Tibial nerve (tissue), 4 donors: Measurements from ENCODE around the gene SOX5. TPM values are rescaled to one million over a fixed set of nuclear protein-coding genes. Genes with fewer than 3 reads are reported as not detected.

Experiments
- DNase-seq, 2 donors: peaks; one replicate each; pipeline ENCODE4 v3.0.0-alpha.2; 2019; ENCODE audit warnings: low spot score in 2 of 2
- H3K27ac ChIP-seq, 4 donors: fragments of 200-600 bp; sonication (generic) in 3 of 4; one replicate each; pipeline ENCODE4 v1.5.1; 2017 to 2019; ENCODE audit warnings: mild to moderate bottlenecking in 1 of 4
- H3K27me3 ChIP-seq, 2 donors: fragments of 200-600 bp; sonication (generic) in 1 of 2; one replicate each; pipeline versions ENCODE4 v1.5.1 to v1.6.0; 2017 to 2019
- H3K36me3 ChIP-seq, 3 donors: fragments of 200-600 bp; sonication (generic); one replicate each; pipeline ENCODE4 v1.5.1; 2018 to 2019
- H3K4me1 ChIP-seq, 4 donors: fragments of 200-600 bp; sonication (generic) in 3 of 4; one replicate each; pipeline ENCODE4 v1.5.1; 2017 to 2019
- H3K4me3 ChIP-seq, 4 donors: fragments of 200-600 bp; sonication (generic) in 3 of 4; one replicate each; pipeline ENCODE4 v1.5.1; 2017 to 2019; ENCODE audit warnings: mild to moderate bottlenecking in 1 of 4, moderate library complexity in 1 of 4
- H3K9me3 ChIP-seq, 4 donors: fragments of 200-600 bp; sonication (generic) in 3 of 4; one replicate each; pipeline ENCODE4 v1.5.1; 2017 to 2019
- EP300 ChIP-seq, 2 donors: sonication (generic); formaldehyde crosslinking; IDR thresholded peaks; one replicate each; pipeline ENCODE4 v1.6.1; 2017; ENCODE audit warnings: antibody characterized with exemption in 2 of 2, mild to moderate bottlenecking in 1 of 2
- POLR2A ChIP-seq, 2 donors: fragments of 450-650 bp; IDR thresholded peaks; one replicate each; pipeline ENCODE4 v1.6.1; 2017; ENCODE audit warnings: antibody characterized with exemption in 2 of 2, mild to moderate bottlenecking in 2 of 2, moderate library complexity in 2 of 2
- WGBS, 2 donors: methylation state at CpG; one replicate each; pipeline ENCODE4 v1.1.5; 2018; 5-methylcytosine and 5-hydroxymethylcytosine counted together
- total RNA-seq, 4 donors: library from RNA; depleted of rRNA; stranded (reverse); fragments of >200 nt; gene quantifications; one replicate each; pipeline ENCODE4 v1.1.0, GENCODE V29; 2016
- TF ChIP-seq, protein P1 (sequence below), 5 experiments: fragments of 200-600 bp in 3 of 5; fragments of 450-650 bp in 2 of 5; sonication (generic) in 3 of 5; IDR thresholded peaks; one replicate each; pipeline ENCODE4 v1.5.1; 2016 to 2019; ENCODE audit warnings: antibody characterized with exemption in 5 of 5, mild to moderate bottlenecking in 3 of 5, moderate library complexity in 2 of 5

The SOX5 gene
- total RNA-seq, 4 donors from 2014 or later: 24.0 to 53.8 (median 38.6) TPM

DNA sequence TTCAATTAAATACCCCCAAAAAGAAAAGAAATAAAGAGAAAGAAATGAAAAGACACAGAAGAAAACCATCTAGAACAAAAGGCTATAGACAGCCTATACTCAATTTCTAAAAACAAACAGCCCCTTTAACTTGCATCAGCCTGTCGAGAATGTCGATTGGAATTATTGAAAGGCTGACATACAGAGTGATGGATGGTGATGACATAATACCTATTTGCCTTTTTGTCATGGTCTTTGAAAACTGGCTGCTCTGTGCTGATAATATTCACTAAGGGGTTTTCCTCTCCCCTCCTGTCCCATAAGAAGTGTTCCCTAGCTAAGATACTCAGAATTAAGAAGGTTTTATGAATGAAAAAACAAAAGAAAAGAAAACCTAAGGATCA, 393.7 kb downstream of the SOX5 start:
- Histone ChIP-seq H3K4me1 (peaks cover 0 to 8% (median 2%) of the 10 kb centered on the region in 4 donors), H3K4me3 (peak overlapping the region in 1 of 4 donors; percentile 20), H3K36me3 (peaks cover 0 to 10% (median 0%) of the 10 kb centered on the region in 3 donors), H3K27ac (peak overlapping the region in 1 of 4 donors; percentile 11), H3K27me3 (no peaks in the 10 kb centered on the region), H3K9me3 (no peaks in the 10 kb centered on the region)
- no peak for DNase-seq
- WGBS, 2 donors: 37 to 44% methylated on average over 2 of the region's 2 CpGs
- TF ChIP-seq EP300 (IDR thresholded peaks at IDR 0.05) (no peak), POLR2A (IDR thresholded peaks at IDR 0.05) (no peak)
- TF ChIP-seq, protein P1, sequence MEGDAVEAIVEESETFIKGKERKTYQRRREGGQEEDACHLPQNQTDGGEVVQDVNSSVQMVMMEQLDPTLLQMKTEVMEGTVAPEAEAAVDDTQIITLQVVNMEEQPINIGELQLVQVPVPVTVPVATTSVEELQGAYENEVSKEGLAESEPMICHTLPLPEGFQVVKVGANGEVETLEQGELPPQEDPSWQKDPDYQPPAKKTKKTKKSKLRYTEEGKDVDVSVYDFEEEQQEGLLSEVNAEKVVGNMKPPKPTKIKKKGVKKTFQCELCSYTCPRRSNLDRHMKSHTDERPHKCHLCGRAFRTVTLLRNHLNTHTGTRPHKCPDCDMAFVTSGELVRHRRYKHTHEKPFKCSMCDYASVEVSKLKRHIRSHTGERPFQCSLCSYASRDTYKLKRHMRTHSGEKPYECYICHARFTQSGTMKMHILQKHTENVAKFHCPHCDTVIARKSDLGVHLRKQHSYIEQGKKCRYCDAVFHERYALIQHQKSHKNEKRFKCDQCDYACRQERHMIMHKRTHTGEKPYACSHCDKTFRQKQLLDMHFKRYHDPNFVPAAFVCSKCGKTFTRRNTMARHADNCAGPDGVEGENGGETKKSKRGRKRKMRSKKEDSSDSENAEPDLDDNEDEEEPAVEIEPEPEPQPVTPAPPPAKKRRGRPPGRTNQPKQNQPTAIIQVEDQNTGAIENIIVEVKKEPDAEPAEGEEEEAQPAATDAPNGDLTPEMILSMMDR (IDR thresholded peaks at IDR 0.05): no peak

DNA sequence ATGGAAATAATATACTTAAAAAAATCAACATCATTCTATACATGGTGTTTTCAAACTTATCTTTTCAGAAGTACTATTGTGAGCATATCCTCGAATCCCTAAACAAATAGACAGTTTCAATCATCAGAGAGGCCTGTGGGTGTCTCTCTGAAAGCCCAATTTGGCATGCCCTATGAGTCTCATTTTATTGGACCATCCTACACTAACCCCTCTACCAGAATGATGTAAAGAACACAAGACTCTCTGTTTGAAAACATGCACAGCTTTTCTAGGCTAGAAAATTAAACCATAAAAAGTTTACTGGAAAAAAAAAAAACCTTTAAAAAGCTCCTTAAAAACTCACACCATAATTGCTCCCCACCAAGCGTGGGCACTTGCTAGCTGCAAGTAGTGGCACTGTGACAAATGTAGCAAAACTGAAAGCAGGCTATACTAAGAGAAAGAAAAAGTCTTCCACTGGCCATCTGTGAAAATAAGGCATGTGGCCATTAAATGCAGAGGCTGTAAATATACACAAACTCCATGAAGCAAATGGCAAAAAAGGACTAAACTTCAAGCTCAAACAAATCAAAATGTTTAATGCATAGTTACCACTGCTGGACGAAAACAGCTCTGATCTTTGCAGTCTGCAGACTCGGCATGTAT, 394.2 kb downstream of the SOX5 start:
- 48 to 52% methylated on average over 4 of the region's 4 CpGs for WGBS, 2 donors
- H3K4me1 ChIP-seq: peaks cover 0 to 8% (median 2%) of the 10 kb centered on the region in 4 donors
- H3K27ac ChIP-seq: peak overlapping the region in 1 of 4 donors; percentile 11
- H3K9me3 ChIP-seq: no peaks in the 10 kb centered on the region
- peaks cover 0 to 10% (median 0%) of the 10 kb centered on the region in 3 donors for H3K36me3 ChIP-seq
- H3K4me3 ChIP-seq: peak overlapping the region in 1 of 4 donors; percentile 20
- no peaks in the 10 kb centered on the region for H3K27me3 ChIP-seq
- no peak for DNase-seq
- no peak for TF ChIP-seq POLR2A (IDR thresholded peaks at IDR 0.05)
- TF ChIP-seq, protein P1 (IDR thresholded peaks at IDR 0.05): no peak
- TF ChIP-seq EP300 (IDR thresholded peaks at IDR 0.05): no peak

DNA sequence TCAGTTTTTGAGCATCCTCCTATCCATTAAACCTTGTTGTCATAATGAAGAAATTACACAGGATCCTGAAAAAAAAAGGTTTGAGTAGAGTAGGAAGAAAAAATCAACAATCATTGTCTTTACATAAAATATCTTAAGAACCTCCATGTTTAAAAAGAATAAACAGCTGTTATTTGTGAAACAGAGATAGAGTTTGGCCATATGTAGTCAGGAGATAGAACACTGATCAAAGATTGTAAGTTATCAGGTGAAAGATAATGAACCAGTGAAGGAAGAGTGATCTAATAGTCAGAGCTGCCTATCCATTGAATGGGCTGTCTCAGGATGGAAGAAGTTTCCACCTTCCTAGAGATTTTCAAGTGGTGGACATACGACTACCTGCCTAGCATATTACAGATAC, 397.1 kb downstream of the SOX5 start:
- Histone ChIP-seq H3K9me3 (no peaks in the 10 kb centered on the region), H3K4me1 (peaks cover 0 to 8% (median 2%) of the 10 kb centered on the region in 4 donors), H3K27ac (no peak overlapping the region), H3K27me3 (no peaks in the 10 kb centered on the region), H3K36me3 (no peaks in the 10 kb centered on the region), H3K4me3 (no peak overlapping the region)
- TF ChIP-seq, protein P1 (IDR thresholded peaks at IDR 0.05): no peak
- TF ChIP-seq POLR2A (IDR thresholded peaks at IDR 0.05) (no peak), EP300 (IDR thresholded peaks at IDR 0.05) (no peak)
- WGBS, 2 donors: 91 to 98% methylated on average over 1 of the region's 1 CpG
- no peak for DNase-seq

DNA sequence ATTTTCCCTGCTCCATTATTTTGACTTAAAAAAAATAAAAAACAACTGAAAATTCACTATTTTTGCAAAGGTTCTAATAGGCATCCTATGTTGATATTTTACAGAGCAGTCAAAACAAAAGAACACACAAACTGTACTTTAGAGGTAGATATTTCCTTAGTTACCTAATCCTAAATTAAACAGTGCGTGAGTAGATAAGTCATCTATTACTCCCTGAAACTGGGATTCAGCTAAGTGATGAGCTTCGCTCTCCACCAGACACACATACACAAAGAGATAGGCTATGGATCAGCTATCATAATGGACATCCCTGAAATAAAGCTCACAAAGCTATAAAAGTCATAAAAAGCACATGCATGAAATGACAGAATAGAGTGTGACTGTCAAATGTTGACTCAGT, 398.7 kb downstream of the SOX5 start:
- TF ChIP-seq POLR2A (IDR thresholded peaks at IDR 0.05) (no peak), EP300 (IDR thresholded peaks at IDR 0.05) (no peak)
- TF ChIP-seq, protein P1 (IDR thresholded peaks at IDR 0.05): no peak
- Histone ChIP-seq H3K4me3 (no peak overlapping the region), H3K4me1 (no peaks in the 10 kb centered on the region), H3K27ac (no peak overlapping the region), H3K27me3 (no peaks in the 10 kb centered on the region), H3K9me3 (no peaks in the 10 kb centered on the region), H3K36me3 (peaks cover 0 to 4% (median 0%) of the 10 kb centered on the region in 3 donors)
- WGBS, 2 donors: 95 to 100% methylated on average over 2 of the region's 2 CpGs
- DNase-seq: no peak

DNA sequence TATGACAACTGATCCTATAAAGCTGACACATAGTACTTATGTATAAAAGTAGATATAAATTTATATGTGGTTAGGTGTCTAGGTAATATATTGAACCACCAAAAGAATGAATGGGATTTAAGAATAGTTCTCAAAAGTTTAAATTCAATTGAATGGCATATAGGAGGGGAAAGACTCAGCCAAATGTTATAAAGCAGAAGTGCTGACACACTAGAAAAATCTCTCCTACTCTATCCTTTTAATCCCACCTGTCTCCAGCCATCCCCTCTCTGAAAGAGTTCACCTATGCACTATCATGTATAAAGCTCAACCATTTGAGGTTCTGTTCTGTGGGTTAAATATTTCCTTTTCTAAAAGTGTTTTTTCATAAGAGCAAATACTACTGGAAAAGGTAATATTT, 400.7 kb downstream of the SOX5 start:
- TF ChIP-seq, protein P1 (IDR thresholded peaks at IDR 0.05): no peak
- TF ChIP-seq POLR2A (IDR thresholded peaks at IDR 0.05): no peak
- TF ChIP-seq EP300 (IDR thresholded peaks at IDR 0.05): no peak
- Histone ChIP-seq H3K36me3 (peaks cover 0 to 16% (median 0%) of the 10 kb centered on the region in 3 donors), H3K9me3 (no peaks in the 10 kb centered on the region), H3K4me1 (no peaks in the 10 kb centered on the region), H3K4me3 (no peak overlapping the region), H3K27me3 (no peaks in the 10 kb centered on the region), H3K27ac (no peak overlapping the region)
- no peak for DNase-seq
